ENCODE measurements around the gene ERC2.

ERC2 gene

DNA sequence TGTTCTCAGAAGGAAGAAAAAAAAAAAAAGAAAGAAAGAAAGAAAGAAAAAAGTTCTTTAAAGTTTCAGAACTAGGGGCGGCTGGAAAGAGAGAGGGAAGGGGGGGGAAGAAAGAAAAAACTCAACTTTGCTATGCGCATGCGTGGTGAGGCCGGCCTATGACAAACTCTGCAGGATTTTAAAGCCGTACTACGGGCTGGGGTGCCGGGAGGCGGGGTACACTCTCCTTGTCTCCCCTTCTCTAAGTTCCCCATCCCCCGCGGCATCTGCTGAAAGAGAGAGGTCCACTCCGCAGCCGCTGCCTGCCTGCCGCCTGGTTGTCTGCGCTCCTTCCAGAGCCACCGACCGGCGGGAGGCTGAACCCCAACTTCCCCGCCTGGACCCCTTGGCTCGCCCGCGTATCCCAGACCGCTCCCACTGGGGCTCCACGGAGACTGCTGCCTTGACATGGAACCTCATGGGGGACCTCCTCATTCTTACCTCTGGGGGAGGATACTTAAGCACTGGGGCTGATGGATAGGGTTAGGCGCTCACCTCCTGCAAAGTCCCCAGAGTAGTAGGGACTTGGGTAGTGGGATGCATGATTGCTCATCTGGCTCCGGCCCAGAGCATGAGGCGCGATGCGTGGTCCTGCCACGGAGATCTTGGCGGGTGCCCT, 979.7 kb downstream of the ERC2 start:
- DNase-seq (ENCODE audit: low read depth), result no peak

GRCh38 chr3:55487381-55488241, 980.7 kb downstream of the ERC2 start:
- DNase-seq (ENCODE audit: low read depth), result no peak

GRCh38 chr3:55486857-55487380, 981.3 kb downstream of the ERC2 start, which contains the start of gene WNT5A:
Gene WNT5A (minus strand): TSS chr3:55487306. CDS start chr3:55486985, 321 bp downstream.
- no peak for DNase-seq (ENCODE audit: low read depth)

GRCh38 chr3:55486101-55486856, 982.0 kb downstream of the ERC2 start:
- no peak for DNase-seq (ENCODE audit: low read depth)

DNA sequence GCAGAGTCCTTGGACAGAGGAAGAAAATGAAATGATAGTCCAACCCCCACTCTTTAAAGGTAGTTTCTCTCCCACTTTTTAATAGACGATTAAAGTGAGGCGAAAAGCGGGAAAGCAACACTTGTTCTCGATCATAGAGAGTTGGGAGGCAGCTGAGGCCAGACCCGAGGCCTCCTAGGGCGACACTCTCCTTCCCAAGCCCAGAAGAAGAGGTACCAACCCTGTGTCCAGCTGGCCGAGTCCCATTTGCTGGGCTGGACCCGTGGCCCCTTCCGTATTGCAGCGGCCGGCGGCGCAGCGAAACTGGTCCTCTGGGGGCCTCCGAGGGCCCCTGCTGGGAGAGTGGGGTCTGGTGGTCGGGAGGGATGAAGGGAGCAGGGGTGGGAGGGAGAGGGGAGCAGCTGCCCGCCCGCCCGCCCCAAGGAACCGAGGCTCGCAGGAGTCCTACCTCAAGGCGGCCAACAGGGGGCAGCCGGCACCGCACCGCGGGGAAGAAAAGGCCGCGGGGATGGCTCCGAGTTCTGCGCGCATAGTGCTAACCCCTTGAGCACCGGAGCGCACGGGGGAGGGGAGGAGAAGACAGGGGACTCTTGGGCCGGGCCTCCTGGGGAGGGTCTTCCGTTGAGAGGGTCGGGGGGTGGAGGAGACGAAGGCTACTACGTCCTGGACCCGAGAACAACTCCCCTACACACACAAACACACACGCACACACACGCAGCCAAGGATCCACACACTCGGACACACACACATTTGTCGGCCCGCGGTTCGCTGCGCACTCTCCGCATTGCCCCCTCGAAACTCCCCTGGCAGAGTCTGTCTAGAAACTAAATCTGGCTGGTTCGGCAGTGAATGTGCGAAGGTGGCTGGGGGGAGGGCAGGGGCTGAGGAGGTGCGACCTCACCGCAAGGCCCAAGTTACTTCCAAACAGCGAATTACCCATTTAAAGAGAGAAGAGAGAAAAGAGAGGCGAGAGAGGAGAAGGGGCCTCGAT, 983.2 kb downstream of the ERC2 start:
- DNase-seq (ENCODE audit: low read depth), result no peak

DNA sequence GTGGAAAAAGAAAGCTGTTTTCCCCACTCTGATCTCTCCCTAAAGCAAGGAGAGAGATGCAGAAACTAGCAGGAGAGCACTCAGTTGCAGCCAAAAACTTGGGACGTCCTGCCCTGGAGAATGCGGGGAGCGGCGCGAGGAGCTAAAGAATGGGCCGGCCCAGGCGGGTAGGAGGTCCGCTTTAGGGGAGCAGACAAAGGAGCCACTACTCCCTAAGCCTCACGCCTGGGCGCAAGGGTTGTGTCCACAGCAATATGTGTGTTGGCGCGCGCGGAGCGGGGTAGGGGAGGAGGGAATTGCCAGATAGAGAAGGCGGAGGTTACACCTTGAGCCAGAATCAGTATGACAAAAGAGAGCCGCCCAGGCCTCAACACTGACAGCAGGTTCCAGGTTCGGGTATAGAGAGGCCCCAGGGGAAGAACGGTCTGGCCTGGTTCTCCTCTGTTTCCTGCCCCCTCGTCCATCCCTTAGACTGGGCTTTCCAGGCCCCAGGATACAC, 984.0 kb downstream of the ERC2 start:
- no peak for DNase-seq (ENCODE audit: low read depth)

DNA sequence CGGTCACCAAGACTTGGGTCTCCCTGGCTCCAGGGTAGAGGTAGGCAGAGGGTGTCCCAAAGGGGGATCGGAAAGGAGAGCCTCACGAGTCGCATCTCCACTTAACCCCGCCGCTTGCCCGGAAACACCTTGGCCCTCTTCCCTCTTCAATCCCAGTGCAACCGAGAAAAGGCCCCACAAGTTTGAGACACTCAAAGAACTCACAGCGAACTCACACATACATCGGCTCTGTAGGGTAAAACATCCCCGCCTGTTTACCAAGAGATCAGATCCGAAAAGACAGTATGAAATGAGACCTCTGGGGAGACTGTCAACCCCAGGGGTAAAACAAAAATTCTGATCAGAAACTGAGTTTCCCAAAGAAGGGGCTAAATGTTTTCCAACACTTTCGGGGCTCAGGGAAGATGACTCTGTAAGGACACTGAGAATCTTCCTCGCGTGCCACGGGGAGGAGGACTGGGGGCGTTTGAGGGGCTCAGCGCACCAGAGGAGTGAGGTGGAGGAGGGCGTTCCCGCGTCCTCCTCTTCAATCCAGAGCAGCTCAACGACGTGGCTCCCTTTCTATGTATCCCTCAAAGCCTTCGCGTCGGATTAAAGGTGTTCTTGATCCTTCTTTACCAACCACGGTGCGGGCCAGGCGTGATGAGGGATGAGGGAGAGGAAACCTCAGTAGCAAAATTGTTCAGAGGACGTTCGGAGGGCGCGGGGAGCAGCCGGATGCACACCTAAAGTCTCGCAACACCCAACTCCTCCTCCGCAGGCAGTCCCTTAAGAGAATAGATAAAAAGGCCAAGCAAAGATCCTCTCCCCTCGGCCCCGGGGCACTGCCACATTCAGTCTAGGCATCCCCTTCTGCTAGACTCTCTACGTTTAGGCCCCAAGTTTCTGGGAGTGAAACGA, 984.8 kb downstream of the ERC2 start:
- DNase-seq (ENCODE audit: low read depth), result no peak

DNA sequence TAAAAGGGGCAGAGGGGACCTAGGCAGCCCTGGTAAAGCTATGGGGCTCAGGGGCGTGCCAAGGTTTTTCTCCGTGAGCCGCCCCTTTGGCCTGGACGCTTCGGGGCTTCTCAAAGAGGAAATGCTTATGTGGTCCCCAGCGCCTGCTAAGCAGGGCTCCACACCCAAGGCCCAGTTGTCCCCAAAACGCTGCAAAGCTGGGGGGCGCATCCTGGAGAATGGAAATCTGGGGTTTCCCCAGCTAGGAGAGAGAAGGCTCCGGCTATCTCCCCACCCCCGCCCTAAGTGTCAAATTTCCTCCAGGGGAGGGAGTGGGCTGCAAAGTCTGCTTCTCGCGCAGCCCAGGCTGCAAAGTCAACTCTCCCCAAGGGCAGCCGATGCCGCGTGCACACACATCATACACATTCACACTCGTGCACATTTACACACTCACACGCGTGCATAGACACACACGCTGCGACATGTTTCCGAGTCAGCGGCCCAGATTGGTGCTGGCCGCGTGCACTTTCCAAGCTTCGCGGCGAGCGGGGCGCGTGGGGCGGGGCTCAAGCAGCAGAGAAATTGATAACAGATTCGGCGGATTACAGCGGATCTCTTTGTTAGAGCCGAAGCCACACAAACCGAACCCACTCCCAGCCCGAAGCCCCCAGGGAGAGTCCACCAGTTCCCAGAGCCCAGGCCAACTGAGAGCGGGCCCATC, 985.6 kb downstream of the ERC2 start:
- DNase-seq (ENCODE audit: low read depth), result no peak

DNA sequence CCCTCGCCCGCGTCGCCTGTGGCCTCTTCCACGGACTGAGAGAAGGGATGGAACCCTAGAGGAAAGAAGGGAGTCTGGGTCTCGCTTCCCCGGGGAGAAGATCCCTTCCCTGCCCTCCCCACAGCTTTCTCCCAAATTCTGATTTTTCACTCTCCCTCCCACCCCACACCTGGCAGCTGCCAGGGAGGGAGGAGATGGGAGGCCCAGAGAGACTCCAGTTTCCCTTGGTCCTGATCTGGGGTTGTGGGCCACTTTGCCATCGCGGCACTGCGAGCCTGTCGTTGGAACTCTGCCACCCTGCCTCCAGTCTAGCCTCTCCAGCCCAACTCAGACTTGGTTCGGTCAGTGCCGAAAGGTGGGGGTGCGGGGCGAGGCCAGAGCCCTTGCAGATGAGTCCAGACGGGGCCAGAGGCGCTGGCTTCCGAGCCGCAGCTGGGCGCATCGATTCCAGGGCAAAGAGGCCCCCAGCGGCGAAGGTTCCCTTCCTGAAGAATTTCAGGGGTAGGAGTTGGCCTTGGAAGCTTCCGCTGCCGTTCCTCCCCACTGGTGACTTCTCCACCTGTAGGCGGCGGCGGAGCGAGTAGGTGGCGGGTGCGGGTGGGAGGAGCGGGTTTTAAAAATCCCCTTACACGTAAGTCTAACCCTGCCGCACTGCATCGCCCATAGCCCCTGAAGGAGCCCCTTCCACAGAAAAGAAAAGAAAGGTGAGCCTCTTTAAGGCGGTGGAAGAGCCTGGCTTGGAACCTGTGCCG, 986.3 kb downstream of the ERC2 start:
- DNase-seq (ENCODE audit: low read depth), result no peak

- DNase-seq (ENCODE audit: low read depth), result no peak
Observed at GRCh38 chr3:55480911-55481743, 987.1 kb downstream of the ERC2 start.

DNA sequence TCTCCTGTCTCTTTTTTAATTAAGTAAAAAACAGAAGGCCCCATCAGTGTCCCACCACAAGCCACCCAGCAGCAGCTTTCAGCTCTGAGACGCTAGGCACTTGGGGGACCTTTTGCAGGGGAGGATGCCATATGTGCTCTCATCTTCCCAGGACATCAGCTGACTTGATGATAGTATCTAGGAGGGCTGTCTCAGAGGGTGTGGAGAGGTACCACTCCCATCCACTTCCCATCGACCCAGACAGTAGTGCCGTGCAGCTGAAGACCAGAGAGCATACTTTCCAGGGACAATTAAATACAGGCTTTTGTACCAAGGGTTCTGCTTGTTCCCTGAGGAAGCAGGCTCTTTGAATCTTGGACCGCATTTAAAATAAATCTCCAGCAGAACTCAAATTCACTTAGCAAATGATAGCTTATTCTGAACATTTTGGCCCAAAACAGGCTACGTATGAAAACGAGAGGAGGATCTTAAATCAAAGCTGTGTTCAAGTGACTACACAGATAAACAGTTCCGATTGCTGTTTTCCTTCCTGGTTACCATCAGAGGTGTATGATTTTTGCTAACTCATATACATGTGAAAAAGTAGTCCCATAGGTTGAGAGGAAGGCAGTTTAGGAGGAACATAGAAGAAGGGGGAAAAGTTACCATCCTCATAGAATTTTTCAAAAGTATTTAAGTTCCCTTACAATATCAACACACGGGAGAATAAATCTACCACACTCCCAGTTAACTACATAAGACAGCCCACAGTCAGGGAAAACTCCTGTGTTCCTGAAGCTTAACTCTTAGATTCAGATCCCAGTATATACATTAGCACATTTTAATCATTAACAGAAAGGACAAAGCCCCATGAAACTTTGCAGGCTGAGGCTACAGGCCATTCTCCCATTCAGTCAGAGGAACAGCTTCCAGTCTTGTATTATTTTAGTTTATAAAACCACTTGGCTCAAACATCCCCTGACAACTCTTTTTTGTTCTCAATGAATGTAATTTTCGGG, 990.7 kb downstream of the ERC2 start:
- DNase-seq (ENCODE audit: low read depth), result no peak

DNA sequence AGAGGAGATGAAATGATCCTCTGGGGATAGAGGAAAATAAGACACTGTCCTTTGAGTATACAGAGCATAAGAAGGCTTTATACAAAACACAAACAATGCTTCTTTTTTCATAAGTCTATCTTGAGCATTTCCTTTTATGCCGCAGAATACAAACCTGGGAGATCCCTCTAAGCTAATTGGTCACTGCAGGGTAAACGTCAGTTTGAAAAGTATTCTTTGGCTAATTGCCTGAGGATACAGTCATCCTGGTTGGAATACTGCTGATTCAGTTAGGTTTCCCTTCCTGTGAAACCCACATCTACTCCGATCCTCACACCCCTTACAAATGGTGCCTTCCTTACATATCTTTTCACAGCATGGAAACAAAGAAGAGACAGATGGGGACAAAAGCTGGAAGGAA, 991.8 kb downstream of the ERC2 start:
- no peak for DNase-seq (ENCODE audit: low read depth)

- no peak for DNase-seq (ENCODE audit: low read depth)
Observed at GRCh38 chr3:55474213-55474632, 994.0 kb downstream of the ERC2 start.

- DNase-seq (ENCODE audit: low read depth), result no peak
Observed at GRCh38 chr3:55473788-55474187, 994.5 kb downstream of the ERC2 start.

GRCh38 chr3:55471522-55472280, 996.6 kb downstream of the ERC2 start:
- DNase-seq (ENCODE audit: low read depth), result no peak

DNA sequence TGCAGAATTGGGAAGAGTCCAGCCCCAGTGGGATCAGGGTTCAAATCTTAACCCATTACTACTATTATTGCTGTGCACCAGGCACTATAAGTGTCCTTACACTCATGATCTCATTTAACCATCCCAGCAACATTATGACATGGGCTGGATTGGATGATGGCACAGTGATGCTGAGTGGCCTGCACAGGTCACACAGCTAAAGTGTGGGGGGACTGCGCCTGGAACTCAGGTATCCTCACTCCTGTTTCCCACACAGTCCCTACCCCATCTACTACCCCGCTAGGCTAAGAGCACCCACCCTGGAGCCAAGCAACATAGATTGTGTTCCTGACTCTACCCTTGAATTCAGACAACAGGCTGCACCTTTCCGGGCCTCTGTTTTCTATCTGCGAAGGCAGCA, 997.2 kb downstream of the ERC2 start:
- DNase-seq (ENCODE audit: low read depth), result no peak
